Neural progenitor cell (in vitro differentiated cells): Measurements from ENCODE around the gene ARSH. TPM values are rescaled to one million over a fixed set of nuclear protein-coding genes. Genes with fewer than 3 reads are reported as not detected.
"Not testable (repeated sequence)": the region's sequence is repeated elsewhere in the genome, so short reads cannot be mapped to it uniquely, and the experiment has no call there.

Experiments used
- DNase-seq: peaks from one replicate; pipeline ENCODE4 v3.0.0-alpha.2; 2016; ENCODE audit warnings: low spot score
- H2AFZ ChIP-seq: fragments of 200-600 bp; sonication (generic); replicated peaks from 2 replicates; pipeline ENCODE4 v1.6.1; 2016; ENCODE audit warnings: antibody characterized with exemption
- H3F3A ChIP-seq: fragments of 200-600 bp; sonication (generic); 2 replicates; pipeline ENCODE4 v1.6.1; 2016; ENCODE audit warnings: antibody characterized with exemption, low read depth
- H3K27ac ChIP-seq: fragments of 200-600 bp; sonication (generic); 2 replicates; pipeline ENCODE4 v1.5.1; 2016; ENCODE audit warnings: mild to moderate bottlenecking
- H3K27me3 ChIP-seq: fragments of 200-600 bp; sonication (generic); 2 replicates; pipeline ENCODE4 v1.6.1; 2016; ENCODE audit warnings: mild to moderate bottlenecking, moderate library complexity
- H3K36me3 ChIP-seq: fragments of 200-600 bp; sonication (generic); 2 replicates; pipeline ENCODE4 v1.5.1; 2016
- H3K4me1 ChIP-seq: fragments of 200-600 bp; sonication (generic); 2 replicates; pipeline ENCODE4 v1.6.1; 2016; ENCODE audit warnings: mixed run types
- H3K4me2 ChIP-seq: fragments of 200-600 bp; sonication (generic); 2 replicates; pipeline ENCODE4 v1.6.1; 2016
- H3K4me3 ChIP-seq: fragments of 200-600 bp; sonication (generic); 2 replicates; pipeline ENCODE4 v1.5.1; 2016
- H3K79me2 ChIP-seq: fragments of 200-600 bp; sonication (generic); 2 replicates; pipeline ENCODE4 v1.6.1; 2016; ENCODE audit warnings: low read depth
- H3K9ac ChIP-seq: fragments of 200-600 bp; sonication (generic); 2 replicates; pipeline ENCODE4 v1.6.1; 2016
- H3K9me3 ChIP-seq: fragments of 200-600 bp; sonication (generic); 2 replicates; pipeline ENCODE4 v1.5.1; 2016; ENCODE audit warnings: low read depth
- H4K20me1 ChIP-seq: fragments of 200-600 bp; sonication (generic); 2 replicates; pipeline ENCODE4 v1.6.1; 2016; ENCODE audit warnings: low read depth
- H3K27ac Mint-ChIP-seq: 3 replicates; pipeline ENCODE4 v1.8.0; 2021; ENCODE audit warnings: mixed read lengths
- H3K27me3 Mint-ChIP-seq: 2 replicates; pipeline ENCODE4 v1.8.0; 2022; ENCODE audit warnings: low read depth, mild to moderate bottlenecking, inconsistent platforms, moderate library complexity, mixed read lengths; ENCODE audit not compliant: insufficient read depth
- H3K36me3 Mint-ChIP-seq: 3 replicates; pipeline ENCODE4 v1.8.0; 2021; ENCODE audit warnings: mixed read lengths
- H3K4me1 Mint-ChIP-seq: 3 replicates; pipeline ENCODE4 v1.8.0; 2021; ENCODE audit warnings: mixed read lengths
- H3K4me3 Mint-ChIP-seq: 3 replicates; pipeline ENCODE4 v1.8.0; 2021; ENCODE audit warnings: mild to moderate bottlenecking, moderate library complexity, mixed read lengths
- H3K9me3 Mint-ChIP-seq: 3 replicates; pipeline ENCODE4 v1.8.0; 2020; ENCODE audit warnings: mixed read lengths
- EZH2 ChIP-seq: fragments of 200-600 bp; sonication (generic); IDR thresholded peaks from 2 replicates; pipeline ENCODE4 v1.6.1; 2017; ENCODE audit warnings: antibody characterized with exemption, mild to moderate bottlenecking, moderate library complexity
- EZH2phosphoT487 ChIP-seq: fragments of 200-600 bp; sonication (generic); IDR thresholded peaks from 2 replicates; pipeline ENCODE4 v1.6.1; 2017; ENCODE audit warnings: antibody characterized with exemption
- total RNA-seq: library from RNA; depleted of rRNA; stranded (reverse); fragments of >200 nt; gene quantifications from 2 replicates; pipeline ENCODE4 v1.2.3, GENCODE V29; 2015; ENCODE audit warnings: low replicate concordance
- TF ChIP-seq, protein P1 (sequence below): fragments of 200-600 bp; sonication (generic); IDR thresholded peaks from 2 replicates; pipeline ENCODE4 v1.5.1; 2017; ENCODE audit warnings: antibody characterized with exemption, mild to moderate bottlenecking

The ARSH gene
- total RNA-seq, 1 donor from 2014 or later = not detected

- H3K27ac Mint-ChIP-seq = no peak overlapping the region
- peaks cover 16% of the 10 kb centered on the region for H3K9me3 Mint-ChIP-seq
Observed at GRCh38 chrX:2969021-2969420, 37.3 kb upstream of the ARSH start.

DNA sequence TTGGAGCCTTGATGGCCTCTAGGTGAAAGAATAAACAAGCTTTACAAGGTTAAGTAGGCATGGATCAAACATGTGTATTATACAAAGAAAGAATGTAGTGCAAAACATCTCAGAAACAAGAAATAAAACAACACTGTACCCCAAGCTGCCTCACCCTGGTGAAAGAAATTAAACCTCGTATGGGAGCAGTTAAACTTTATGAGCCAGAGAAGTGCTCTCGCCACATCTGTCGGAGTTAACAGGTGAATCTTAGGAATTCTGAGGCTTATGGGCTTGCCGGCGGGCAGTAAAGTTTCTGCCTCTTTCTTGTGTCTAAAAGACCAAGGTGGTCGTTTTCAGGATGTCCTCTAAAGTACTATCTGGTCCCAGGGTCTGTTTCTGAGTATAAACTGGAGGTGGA, 34.0 kb upstream of the ARSH start:
- H3K9me3 Mint-ChIP-seq = peaks cover 18% of the 10 kb centered on the region
- no peak for DNase-seq
- no peaks in the 10 kb centered on the region for H3K9me3 ChIP-seq
- H4K20me1 ChIP-seq = no peaks in the 10 kb centered on the region
- H3K9ac ChIP-seq = no peak overlapping the region
- no peaks in the 10 kb centered on the region for H3K36me3 Mint-ChIP-seq
- peaks cover 19% of the 10 kb centered on the region for H3K4me1 ChIP-seq
- peaks cover 5% of the 10 kb centered on the region for H3K27me3 Mint-ChIP-seq
- H3K4me2 ChIP-seq = no peak overlapping the region
- H3K4me1 Mint-ChIP-seq = peaks cover 28% of the 10 kb centered on the region
- H3K27me3 ChIP-seq = no peaks in the 10 kb centered on the region
- no peaks in the 10 kb centered on the region for H3K36me3 ChIP-seq
- no peak overlapping the region for H3K4me3 Mint-ChIP-seq
- no peaks in the 10 kb centered on the region for H3K79me2 ChIP-seq
- H2AFZ ChIP-seq = no peak overlapping the region
- TF ChIP-seq EZH2phosphoT487 = no peak
- TF ChIP-seq, protein P1, sequence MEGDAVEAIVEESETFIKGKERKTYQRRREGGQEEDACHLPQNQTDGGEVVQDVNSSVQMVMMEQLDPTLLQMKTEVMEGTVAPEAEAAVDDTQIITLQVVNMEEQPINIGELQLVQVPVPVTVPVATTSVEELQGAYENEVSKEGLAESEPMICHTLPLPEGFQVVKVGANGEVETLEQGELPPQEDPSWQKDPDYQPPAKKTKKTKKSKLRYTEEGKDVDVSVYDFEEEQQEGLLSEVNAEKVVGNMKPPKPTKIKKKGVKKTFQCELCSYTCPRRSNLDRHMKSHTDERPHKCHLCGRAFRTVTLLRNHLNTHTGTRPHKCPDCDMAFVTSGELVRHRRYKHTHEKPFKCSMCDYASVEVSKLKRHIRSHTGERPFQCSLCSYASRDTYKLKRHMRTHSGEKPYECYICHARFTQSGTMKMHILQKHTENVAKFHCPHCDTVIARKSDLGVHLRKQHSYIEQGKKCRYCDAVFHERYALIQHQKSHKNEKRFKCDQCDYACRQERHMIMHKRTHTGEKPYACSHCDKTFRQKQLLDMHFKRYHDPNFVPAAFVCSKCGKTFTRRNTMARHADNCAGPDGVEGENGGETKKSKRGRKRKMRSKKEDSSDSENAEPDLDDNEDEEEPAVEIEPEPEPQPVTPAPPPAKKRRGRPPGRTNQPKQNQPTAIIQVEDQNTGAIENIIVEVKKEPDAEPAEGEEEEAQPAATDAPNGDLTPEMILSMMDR = no peak
- TF ChIP-seq EZH2 = no peak
- H3F3A ChIP-seq = peaks cover 23% of the 10 kb centered on the region
- H3K27ac Mint-ChIP-seq = no peak overlapping the region
- H3K4me3 ChIP-seq = no peak overlapping the region
- no peak overlapping the region for H3K27ac ChIP-seq

More at GRCh38 chrX:2969021-2969420, 37.3 kb upstream of the ARSH start:
- Histone ChIP-seq H3K4me3 (no peak overlapping the region), H4K20me1 (no peaks in the 10 kb centered on the region), H3K79me2 (no peaks in the 10 kb centered on the region), H2AFZ (no peak overlapping the region), H3K27ac (no peak overlapping the region), H3K4me2 (no peak overlapping the region), H3K36me3 (no peaks in the 10 kb centered on the region), H3K9ac (no peak overlapping the region), H3F3A (peaks cover 29% of the 10 kb centered on the region), H3K4me1 (peaks cover 25% of the 10 kb centered on the region), H3K27me3 (no peaks in the 10 kb centered on the region), H3K9me3 (no peaks in the 10 kb centered on the region)
- DNase-seq = no peak
- Mint-ChIP-seq H3K4me3 (no peak overlapping the region), H3K27me3 (peaks cover 5% of the 10 kb centered on the region), H3K4me1 (peaks cover 37% of the 10 kb centered on the region), H3K36me3 (no peaks in the 10 kb centered on the region)
- TF ChIP-seq EZH2phosphoT487 (no peak), EZH2 (no peak)
- TF ChIP-seq, protein P1 = no peak

DNA sequence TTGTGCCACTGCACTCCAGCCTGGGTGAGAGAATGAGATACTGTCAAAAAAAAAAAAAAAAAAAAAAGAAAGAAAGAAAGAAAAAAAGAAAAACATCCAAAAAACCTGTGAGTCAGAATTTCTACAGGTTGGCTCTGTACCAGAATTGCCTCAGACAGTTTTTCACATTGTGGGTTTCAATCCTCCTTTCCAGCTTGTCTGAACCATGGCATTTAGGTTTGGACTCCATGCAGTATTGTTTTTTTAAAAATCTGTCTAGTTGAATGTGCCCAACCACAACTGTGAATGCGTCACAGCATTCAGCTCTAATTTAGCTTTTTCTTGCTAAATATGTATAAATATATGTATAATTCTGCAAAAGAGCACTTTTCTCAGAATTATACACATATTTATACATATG, 31.4 kb upstream of the ARSH start:
- Mint-ChIP-seq H3K4me1 (peaks cover 6% of the 10 kb centered on the region), H3K4me3 (no peak overlapping the region), H3K36me3 (no peaks in the 10 kb centered on the region), H3K27ac (no peak overlapping the region), H3K27me3 (peaks cover 5% of the 10 kb centered on the region), H3K9me3 (peaks cover 17% of the 10 kb centered on the region)
- Histone ChIP-seq H3F3A (peaks cover 14% of the 10 kb centered on the region), H3K9ac (no peak overlapping the region), H3K4me3 (no peak overlapping the region), H3K79me2 (no peaks in the 10 kb centered on the region), H3K36me3 (no peaks in the 10 kb centered on the region), H2AFZ (no peak overlapping the region), H3K9me3 (no peaks in the 10 kb centered on the region), H3K27me3 (no peaks in the 10 kb centered on the region), H4K20me1 (no peaks in the 10 kb centered on the region), H3K27ac (no peak overlapping the region), H3K4me1 (peaks cover 6% of the 10 kb centered on the region), H3K4me2 (no peak overlapping the region)
- DNase-seq = no peak
- no peak for TF ChIP-seq EZH2
- TF ChIP-seq EZH2phosphoT487 = no peak
- TF ChIP-seq, protein P1 = no peak

GRCh38 chrX:2978639-2979038, 27.7 kb upstream of the ARSH start:
- H3K9ac ChIP-seq, H3K36me3 Mint-ChIP-seq, H3K27ac ChIP-seq, H3K79me2 ChIP-seq, H3K27me3 ChIP-seq, DNase-seq, H3K27ac Mint-ChIP-seq, H3K4me2 ChIP-seq, H3K4me3 Mint-ChIP-seq, H3K4me3 ChIP-seq, H4K20me1 ChIP-seq, H3K36me3 ChIP-seq, H3K4me1 ChIP-seq, H3K9me3 ChIP-seq, H3K4me1 Mint-ChIP-seq, H2AFZ ChIP-seq, H3K27me3 Mint-ChIP-seq: not testable (repeated sequence)
- peaks cover 14% of the 10 kb centered on the region for H3F3A ChIP-seq
- H3K9me3 Mint-ChIP-seq = peaks cover 20% of the 10 kb centered on the region
